Left kidney (tissue), 2 donors: ENCODE measurements around the gene XCL2. TPM values are rescaled to one million over a fixed set of nuclear protein-coding genes. Genes with fewer than 3 reads are reported as not detected.
"Not testable (repeated sequence)": the region's sequence is repeated elsewhere in the genome, so short reads cannot be mapped to it uniquely, and the experiment has no call there.

ENCODE experiments used
- DNase-seq: peaks from one replicate; pipeline ENCODE4 v3.0.0-alpha.2; 2013
- polyA plus RNA-seq: library from polyadenylated mRNA; unstranded; fragments of 120-200 nt; gene quantifications from one replicate; pipeline ENCODE4 v1.2.1, GENCODE V29; 2013; ENCODE audit not compliant: insufficient read length

The XCL2 gene
- polyA plus RNA-seq, 1 donor, result not detected

DNA sequence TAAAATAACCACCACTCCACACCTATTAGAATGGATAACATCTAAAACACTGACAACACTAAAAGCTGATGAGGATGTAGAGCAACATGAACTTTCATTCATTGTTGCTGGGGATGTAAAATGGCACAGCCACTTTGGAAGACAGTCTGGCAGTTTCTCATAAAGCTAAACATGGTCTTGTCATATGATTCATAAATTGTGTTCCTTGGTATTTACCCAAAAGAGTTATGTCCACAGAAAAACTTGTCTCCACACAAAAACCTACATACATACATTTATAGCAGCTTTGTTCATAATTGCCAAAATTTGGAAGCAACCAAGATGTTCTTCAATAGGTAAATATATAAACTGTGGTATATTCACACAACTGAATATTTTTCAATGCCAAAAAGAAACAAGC, 16.6 kb upstream of the XCL2 start:
- no peak for DNase-seq

DNA sequence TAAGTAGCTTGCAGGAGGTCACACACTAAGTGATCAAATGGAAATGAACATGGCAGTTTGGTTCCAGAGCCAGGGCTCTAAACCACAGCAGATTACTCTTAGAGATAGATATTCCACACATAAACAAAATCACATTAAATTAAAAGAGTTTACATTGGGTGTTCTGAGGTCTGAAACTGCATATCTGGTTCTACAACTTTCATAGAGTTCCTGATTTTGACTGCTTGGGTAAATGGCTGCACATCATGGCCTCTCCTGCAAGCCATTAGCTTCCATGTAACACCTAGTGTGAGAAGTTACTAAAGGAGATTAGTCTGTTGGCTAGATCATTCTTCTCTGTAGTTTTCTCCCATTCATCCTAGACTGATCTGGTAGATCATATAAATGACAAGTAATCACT, 12.8 kb upstream of the XCL2 start:
- DNase-seq, result no peak

DNA sequence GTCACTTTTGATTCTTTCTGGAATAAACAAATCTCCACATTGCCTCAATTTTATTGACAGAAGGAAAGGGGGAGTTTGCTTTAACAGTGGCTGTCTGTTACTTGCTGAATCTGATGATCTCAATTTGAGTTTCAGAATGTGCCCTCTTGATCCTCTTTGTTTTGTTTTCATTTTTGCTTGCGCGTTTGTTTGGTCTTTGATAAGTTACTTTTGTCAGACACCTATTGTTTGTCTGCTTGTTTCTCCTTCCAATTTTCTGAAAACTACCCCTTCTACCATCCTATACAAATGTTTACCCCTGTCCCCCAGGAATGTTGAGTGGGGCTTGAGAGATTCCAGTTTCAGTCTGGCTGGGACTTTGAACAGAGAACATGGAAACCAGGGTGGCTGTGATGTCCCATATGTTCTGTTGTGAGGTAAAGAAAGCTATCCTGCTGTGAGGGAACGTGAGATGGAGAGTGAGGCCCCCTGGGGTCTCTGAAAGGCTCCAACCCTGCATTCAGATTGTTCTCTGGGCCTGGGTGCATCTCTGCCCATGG, 11.8 kb upstream of the XCL2 start:
- no peak for DNase-seq

DNA sequence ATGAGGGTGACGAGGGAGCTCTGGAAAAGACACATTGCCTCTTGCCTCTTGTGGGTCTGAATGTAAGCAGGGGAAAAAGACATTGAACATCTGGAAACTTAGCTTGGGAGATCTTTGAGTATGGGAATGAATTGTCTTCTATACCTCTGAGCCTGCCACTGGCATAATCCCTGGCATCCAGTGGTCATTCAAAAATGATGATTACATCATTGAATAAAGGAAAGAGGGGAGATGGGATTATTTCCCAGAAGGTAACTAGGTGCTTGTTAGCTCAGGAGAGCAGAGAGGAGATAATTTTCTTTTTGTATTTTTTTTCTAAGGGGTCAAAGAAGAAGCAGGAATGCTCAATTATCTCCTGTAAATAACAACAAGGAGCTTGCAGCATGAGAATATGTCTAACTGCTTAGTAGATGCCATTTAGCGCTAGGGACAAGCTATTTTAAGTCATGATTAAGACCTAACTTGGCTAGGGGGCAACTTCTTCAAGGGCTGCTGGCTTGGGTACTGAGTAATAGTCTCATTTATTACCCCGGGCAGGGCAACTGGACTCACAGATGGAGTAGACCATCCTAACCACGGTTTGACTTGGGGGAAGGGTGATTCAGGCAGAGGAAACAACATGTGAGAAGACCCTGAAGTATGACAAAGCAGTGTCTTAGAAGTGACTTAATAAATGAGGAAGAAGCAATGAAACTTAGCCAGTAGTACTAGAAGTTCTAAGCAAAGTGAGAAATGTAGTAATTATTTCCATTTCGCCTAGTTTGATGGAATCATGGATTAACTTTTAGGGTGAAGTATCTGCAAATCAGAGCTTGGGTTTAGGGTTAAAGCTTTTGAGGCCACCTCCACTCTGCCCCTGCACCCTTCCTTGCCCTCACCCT, 11.0 kb upstream of the XCL2 start:
- DNase-seq, result no peak

DNA sequence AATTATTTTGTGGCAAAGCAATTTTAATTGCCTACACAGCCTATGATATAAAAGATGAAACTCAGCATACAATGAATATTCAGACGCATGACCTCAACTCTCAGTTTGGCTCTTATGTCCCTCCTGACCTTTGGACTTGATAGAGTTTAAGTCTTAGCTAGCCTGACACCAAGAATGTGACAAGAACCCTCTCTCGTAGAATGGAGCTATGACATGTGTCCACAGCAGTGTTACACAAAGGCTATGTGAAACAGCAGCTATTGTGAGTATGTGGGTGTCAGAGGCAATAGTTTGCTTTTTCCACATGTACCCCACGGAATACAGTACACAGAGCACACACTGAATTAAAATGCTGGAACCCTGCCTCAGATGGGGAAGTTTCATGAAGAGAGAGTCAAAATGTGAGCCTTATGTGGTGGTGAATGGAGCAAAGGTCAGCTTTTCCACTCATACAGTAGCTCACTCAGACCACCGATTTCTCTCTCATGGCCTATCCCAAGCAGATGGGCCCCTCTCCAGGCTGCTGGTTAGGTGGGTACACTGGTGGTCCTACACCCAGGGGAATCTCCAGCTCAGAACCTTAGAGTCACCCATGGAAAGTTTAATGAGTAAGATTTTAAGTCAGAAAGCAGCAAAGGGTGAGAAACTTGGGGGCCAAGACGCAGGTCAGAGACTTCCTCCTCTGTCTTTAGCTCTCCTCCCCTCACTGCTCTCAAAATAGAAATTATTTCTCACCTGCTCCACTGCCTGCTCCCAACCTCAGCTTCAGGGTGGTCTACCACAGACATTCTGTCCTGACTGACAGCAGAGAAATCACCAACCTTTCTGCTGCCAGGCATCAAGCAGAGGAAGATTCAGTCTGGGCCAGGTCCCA, 10.1 kb upstream of the XCL2 start:
- DNase-seq, result no peak

DNA sequence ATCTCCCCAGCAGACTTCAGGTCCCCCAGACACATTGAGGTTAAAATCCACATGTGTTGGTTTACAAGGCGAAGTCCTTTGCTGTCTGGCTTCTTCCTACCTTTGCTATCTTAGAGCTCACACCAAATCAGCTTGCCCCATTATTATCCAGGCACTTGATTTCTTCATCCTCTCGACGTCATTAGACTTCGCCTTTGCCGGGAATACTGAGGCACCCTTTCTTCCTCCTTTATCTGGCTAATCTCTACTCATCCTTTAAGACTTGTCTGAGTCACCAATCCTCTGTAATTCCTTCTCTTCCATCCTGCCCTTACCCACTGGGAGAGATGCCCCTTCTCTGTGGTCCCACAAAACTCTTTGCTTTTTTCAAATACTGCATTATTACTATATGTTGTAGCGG, 9.2 kb upstream of the XCL2 start:
- DNase-seq, result no peak

DNA sequence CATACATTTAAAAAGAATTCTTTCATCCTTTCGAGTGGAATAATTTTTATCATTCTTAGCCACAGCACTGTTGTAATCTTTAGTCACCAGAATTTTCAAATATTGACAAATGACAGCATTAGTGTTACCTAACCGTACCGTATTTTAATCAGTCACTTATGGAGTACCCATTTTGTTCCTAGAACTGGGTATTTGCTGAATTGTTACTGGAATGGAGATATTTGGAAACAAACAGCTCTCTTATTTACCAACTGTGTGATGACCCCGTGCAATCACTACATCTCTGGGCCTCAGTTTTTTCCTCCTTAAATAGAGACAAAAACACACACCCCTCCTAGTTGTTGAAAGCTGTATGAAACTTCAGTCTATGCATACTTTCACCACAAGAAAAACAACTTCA, 7.9 kb upstream of the XCL2 start:
- no peak for DNase-seq

DNA sequence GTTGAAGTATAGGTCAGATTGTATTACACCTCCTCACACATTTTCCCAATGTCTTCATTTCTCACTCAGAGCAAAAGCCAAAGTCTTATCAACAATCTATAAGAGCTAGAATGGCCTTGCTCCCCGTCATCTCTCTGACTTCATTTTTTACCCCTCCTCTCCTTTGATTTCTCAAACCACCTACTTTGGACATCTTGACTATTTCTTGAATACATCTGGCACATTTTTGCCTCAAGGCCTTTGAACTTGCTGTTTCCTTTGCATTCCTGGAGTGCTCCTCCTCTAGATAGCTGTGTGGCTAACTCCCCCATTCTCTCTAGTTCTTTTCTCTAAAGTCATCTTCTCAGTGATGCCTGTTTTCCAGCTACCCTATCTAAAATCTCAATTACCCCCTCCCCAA, 7.2 kb upstream of the XCL2 start:
- DNase-seq, result no peak

DNA sequence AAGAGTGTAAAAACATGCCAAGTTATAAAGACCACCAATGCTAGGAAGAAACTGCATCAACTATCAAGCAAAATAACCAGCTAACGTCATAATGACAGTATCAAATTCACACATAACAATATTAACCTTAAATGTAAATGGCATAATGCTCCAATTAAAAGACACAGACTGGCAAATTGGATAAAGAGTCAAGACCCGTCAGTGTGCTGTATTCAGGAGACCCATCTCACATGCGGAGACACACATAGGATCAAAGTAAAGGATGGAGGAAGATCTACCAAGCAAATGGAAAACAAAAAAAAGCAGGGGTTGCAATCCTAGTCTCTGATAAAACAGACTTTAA, 2.7 kb upstream of the XCL2 start:
- not testable (repeated sequence) for DNase-seq

DNA sequence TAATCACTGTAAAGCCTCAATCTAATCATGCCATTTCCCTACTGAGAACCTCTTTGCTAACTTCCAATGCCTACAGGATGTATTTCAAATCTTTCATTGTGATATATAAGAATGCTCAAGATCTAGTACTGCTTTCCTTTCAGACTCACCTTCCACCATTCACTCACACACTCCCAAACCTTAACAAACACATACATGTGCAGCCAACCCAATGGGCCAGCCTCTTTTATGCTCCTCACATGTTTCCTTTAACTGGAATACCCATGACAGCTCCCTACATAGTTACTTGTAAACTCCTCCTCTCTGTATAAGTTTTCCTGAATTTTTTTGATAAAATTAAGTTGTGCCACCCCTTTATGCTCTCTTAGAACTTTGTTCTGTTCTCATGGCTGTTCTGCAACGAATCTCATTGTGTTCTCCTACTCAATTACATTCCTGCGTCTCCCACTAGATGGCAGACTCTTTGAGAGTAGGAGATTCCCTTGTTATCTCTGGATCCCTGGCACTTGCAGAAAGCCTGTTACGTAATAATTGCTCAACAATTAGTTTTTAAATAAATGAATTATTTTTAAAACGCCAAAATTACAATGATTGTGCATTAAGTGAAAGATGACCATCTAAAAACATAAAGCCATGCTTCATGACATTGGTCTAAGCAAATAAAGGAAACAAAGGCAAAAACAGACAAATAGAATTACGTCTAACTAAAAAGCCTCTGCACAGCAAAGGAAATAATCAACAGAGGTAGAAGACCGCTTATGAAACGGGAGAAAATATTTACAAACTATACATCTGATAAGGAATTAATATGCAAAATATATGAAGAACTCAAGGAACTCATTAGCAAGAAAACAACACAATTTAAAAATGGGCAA, 2.1 kb upstream of the XCL2 start:
- DNase-seq, result not testable (repeated sequence)

DNA sequence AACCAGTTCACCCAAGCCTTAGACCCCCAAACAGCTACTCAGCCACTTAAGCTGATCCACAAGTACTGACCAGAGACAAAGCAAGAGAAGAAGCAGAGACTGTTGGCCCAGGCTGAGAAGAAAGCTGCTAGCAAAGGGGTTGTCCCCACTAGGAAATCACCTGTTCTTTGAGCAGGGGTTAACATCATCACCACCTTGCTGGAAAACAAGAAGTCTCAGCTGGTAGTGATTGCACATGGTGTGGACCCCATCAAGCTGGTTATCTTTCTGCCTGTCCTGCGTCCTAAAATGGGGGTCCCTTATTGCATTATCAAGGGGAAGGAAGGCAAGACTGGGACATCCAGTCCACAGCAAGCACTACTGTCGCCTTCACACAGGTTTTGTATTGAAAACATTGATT, 819 bp downstream of the XCL2 start:
- DNase-seq, result not testable (repeated sequence)

DNA sequence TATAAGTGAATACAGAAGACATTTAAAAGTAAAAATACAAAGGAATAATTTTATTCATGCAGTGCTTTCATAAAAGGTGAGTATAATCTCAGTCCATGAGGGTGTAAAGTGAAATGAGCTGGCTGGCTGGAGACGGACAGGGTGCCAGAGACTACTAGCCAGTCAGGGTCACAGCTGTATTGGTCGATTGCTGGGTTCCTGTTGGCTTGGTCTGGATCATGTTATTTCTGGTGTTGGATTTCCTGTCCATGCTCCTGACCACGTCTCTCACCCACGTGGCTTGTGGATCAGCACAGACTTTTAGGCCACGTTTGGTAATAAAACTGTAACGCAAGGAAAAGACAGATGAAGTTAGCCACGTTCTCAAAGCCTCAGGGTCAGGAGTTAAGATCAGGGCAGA, 3.0 kb downstream of the XCL2 start:
- DNase-seq, result not testable (repeated sequence)

DNA sequence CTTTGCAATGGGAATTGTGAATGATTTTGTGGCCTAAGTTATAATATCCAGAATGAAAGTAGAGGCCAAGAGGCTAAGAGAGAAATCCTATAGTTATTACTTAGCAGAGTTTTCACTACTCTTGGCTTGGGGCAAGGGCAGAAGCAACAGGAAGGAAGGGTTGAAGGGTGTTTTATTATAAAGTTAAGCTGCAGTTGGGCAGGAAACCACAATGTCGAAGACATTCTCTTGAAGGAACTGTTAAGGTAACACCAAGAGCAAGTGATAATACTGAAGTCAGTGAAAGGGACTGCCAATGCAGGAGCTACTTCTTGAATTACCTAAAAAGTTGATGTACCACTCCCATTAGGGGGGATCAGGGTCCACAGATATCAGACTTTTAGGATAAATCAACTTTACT, 8.3 kb downstream of the XCL2 start:
- DNase-seq, result no peak

DNA sequence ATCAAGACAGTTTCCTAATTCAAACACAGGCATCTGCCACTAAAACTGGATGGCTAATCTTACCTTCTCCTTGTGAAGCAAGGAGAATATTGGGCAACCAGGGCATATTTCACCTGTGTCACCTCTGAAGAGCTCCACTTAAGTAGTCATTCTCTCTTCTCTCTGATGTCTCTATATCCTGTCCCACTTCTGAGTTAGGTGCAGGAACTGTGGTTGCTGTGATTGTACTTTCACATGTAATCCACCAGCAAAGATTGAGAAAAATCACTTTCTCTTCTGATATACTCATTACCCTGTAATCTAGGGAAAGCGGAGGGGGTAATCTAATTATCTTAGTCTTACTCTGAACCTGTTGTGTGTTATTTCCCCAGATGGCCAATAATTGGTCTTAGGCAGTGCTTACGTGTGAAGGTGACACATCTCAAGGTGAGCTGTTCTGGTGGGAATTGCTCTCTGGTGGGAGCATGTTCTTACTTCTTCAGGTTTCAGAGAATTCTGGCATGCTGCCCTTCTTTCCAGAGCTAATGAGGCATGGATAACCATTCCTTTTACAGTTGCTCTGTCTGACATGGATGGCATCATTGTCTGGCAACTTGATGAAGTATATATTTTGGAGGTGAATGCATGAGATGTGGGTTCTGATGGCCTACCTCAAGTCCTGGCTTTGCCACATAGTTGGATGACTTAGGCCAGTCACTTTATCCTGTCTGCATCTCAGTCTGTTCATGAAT, 12.0 kb downstream of the XCL2 start:
- DNase-seq, result no peak

DNA sequence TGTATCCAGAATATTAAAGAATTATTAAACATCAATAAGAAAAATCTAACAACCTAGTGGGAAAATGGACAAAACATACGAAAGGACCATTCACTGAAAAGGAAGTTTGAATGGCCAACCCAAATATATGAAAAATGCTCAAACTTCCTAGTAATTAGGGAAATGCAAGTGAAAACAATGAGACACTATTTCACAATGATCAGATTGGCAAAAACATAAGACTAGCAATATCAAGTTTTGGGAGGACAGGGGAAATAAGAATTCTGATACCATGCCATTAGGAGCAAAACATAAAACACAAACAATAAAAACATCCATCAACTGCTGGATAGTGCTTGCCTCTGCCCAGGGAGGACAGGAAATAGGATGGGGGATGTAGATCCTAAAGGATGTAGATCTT, 14.3 kb downstream of the XCL2 start:
- DNase-seq, result no peak

DNA sequence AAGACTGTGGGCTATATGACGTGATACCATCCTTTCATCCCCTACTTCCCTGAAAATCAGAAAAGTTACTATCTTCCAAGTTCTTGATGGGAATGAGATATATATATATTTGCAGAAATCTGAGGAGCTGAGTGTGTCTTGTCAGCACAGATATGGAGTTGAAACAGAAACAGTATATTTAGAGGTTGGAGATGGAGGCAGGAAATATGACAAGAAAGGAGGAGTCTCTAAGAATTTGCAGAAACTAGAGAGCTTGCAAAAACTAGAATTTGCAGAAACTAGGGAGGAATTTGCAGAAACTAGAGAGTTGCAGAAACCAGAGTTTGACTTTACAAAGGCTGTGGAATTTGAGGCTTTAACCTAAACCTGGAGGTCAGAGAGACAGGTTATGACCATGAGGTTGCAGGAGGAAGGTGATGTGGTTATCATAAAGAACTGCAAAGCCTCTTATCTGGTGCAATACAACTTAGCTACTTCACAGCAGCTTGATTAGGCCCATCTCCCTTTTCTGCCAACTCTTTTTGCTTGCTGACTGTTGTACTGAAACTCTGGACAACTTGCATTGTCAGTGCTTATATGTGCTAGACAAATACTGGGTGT, 22.3 kb downstream of the XCL2 start:
- no peak for DNase-seq

DNA sequence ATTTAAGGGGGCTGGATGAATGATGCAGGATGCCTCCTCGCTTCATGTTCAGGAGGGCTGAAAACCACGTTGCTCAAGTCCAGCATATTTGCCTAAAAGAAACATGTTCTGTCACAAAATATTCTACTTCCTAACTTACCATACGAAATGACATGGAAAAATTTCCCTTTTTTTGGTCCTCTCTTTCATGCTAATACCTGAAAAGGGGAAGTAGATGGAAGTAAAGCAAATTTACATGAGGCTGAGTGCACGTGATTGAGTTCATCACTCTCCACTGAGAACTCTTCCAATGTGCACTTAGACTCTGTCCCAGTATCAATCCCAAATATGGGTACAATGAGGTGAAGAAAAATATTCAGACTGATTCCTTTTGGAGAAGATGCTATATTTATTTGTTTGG, 23.0 kb downstream of the XCL2 start:
- no peak for DNase-seq

DNA sequence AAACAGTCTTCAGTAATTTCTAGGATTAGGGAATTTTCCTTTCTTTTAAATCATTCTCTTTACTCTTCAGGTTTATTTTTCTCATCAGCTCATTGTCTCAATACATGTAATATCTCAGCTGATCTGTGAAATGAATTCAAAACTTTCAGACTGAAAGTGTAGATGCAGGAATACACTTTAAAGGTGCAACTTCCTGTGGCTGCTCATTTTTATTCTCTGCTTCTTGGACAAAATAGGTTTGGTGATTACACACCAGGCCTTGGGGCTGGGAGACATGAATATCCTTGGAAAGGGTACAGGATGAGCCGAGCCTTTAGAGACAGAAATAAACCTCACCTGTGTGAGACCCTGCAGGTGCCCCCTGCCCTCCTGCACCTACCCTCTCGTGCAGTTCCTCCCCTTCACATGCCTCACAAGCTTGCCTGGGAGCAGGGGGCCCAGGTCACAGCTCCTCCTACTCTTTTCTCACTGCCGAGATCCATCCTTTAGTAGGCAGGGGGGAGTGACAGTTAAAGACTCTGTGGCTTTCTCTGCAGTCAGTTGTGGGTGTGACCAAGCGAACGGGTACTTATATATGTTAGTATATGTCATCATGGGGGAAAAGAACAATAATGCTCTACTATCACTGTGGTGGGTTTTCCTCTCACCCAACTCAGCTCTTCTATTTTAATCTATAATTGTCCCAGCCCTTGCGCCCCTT, 23.6 kb downstream of the XCL2 start:
- DNase-seq, result no peak

DNA sequence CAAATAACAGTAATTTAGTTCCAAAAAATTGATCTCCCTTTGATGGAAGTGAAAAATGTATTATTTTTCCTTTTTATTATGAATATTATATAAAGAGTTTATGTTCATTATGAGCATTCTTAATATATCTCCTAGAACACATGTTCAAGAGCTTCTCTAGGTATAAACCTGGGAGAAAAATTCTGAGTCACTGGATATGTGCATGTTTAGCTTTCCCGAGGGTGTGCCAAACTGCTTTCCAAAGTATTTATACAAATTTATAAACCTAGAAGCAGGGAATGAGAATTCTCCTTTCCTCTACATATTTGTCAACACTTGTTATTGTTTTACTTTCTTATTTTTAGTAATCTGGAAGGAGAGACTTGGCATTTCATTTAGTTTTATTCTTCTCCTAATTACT, 25.0 kb downstream of the XCL2 start:
- DNase-seq, result no peak

DNA sequence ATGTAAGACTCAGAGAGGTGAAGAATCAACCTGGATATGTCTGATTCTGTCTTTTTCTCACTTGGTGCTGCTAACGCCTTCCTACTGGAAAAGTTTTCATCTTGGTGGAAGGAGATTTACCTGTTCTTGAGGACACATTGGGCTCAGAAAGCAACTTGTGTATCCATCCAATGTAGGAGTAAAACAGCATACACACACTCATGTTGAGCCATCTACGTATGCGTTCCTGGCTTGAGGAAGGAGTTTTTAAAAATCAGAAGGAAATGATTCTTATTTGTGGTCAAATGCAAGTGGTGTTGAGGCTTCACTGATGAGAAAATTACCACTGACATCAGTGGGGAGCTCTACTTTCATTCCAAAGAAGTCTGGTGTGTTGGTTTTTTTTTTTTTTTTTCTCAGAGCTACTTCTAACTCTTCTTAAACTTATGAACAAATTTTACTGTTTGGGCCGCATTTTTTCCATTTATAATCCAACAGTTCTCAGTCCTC, 25.6 kb downstream of the XCL2 start:
- DNase-seq, result no peak
